HG03159 (cell line): ENCODE measurements around the gene DPY19L1.
"Not testable (repeated sequence)": the region's sequence is repeated elsewhere in the genome, so short reads cannot be mapped to it uniquely, and the experiment has no call there.

Experiments used
- ATAC-seq: cut with Tn5 transposase; IDR thresholded peaks from one replicate; pipeline ENCODE4 v1.9.1; 2021; ENCODE audit warnings: mild to moderate bottlenecking, moderate library complexity; ENCODE audit not compliant: unreplicated experiment

Gene DPY19L1

GRCh38 chr7:35037211-35037525, at the start of gene DPY19L1:
Gene DPY19L1, minus strand, starts transcription at chr7:35037485. Its CDS starts 91 bp downstream, at chr7:35037394.
- ATAC-seq: no peak

- ATAC-seq: not testable (repeated sequence)
Observed at GRCh38 chr7:35079517-35079916, 42.2 kb upstream of the DPY19L1 start.

DNA sequence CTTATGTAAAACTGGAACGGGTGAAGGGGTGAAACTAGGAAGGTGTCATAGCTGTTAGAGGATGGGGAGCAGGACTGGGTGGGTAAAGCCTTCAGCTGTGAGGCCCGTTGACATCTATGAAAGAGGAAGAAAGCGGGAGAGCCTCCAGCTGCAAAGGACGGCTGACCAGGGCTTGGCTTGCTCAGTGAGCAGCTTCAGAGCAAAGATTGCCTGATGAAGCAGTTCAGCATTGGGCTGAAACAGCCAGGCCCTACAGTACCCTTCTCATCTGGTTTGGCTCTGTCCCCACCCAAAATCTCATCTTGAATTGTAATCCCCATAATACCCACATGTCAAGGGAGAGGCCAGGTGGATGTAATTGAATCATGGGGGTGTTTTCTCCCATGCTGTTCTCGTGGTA, 36.7 kb upstream of the DPY19L1 start:
- not testable (repeated sequence) for ATAC-seq

DNA sequence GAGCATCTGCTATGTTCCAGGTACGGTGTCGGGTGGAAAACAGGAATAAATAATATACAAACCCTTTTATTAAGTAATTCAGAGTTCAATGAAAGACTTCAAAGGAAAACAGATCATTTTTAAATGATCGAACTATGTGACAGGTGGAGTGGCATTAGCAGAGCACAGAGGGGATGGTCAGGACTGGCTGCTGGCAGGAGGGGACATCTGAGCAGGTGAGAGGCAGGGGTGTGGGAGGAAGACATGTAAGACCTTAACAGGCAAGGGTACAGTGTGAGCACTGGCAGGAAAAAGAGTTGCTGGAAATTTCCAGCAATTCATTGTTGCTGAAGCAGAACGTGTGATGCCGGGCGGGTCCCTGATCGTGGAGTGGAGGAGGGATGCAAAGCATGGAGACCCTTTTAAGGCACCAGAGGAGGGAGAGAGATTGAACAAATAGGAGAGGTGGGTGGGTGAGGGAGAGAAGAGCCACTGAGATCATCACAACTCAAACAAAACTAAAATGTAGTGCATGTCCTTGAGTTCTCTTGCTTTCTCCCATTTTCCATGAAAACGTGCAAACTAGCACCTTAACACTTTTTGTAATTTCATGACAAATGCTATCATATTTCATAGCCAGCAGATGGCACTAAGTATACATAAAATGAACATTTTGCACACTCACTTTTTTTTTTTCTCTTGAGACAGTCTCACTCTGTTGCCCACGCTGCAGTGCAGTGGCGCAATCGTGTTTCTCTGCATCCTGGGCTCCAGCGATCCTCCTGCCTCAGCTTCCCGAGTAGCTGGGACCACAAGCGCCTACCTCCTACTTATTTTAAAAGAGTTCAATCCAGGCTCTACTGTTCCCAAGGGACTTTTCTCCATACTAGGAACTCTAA, 35.9 kb upstream of the DPY19L1 start:
- ATAC-seq: peak; percentile 78

DNA sequence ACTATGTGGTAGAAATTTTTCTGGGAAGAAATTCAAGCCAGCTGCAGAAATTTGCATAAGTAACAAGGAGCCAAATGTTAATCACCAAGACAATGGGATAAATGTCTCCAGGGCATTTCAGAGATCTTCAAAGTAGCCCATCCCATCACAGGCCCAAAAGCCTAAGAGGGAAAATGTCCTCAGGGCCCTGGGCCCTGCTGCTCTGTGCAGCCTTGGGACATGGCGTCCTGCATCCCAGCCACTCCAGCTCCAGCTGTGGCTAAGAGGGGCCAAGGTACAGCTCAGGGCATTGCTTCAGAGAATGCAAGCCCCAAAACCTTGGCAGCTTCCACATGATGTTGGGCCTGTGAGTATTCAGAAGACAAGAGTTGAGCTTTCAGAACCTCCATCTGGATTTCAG, 31.8 kb upstream of the DPY19L1 start:
- ATAC-seq: not testable (repeated sequence)

- not testable (repeated sequence) for ATAC-seq
Observed at GRCh38 chr7:35065382-35065781, 28.1 kb upstream of the DPY19L1 start.

DNA sequence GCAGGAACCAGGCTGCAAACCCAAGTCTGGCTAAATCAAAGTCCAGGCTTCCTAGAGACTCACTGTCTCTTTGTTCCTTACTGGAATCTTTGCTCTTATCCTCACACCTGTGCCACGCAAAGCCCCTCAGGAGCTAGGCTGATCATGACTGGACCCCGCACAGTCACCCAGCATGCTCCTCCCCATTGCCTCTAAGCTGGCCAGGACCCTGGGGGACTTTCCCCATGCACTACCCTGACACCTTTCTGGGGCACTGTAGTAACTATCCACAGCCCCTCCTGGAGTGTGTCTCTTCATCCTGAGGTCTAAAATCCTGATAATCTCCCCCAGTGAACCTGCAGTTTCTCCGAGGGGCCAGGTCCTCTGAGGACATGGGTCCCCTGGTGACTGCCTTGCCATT, 21.3 kb upstream of the DPY19L1 start:
- ATAC-seq: not testable (repeated sequence)

DNA sequence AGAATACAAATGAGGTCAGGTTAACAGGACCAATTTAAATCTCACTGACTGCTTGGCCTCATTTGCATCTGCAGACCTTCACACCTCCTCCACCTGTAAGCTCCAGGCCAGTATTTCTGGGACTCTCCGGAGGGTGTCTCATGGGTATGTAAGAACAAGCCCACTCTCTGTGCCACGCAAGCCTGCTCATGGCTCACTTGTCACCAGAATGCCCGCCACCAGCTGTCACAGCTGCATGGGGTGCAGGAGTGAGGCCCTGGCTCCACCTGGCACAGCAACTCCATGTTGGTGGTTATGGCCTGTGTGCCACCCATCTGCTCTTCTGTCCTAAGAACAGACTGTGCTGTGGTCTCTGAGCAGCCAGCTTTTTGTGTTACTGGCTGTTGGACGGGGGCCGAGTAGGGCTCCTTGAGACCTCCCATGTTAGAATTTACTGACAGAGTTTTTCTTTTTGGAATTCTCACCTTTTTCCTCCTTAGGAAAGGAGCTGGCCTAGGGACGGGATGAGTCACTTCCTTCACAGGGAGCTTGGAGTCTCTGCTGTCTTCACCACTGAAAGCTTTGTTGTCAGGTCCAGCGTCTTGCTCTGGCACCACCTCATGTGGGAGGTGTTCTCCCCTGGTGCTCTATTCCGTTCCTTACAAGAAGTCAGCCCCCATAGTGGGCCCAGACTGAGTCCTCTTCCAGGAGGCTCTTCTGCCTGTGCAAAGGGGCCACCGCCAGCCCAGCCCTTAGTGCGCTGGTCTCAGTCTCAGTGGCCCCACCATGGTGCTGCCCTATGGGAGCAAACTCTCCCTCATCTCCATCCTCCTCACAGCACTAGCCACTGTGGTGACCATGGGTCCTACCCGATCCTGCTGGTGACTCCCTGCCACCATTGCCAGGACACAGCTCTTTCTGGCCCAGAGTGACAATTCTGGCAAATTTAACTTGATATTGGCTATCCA, 20.5 kb upstream of the DPY19L1 start:
- ATAC-seq: not testable (repeated sequence)

DNA sequence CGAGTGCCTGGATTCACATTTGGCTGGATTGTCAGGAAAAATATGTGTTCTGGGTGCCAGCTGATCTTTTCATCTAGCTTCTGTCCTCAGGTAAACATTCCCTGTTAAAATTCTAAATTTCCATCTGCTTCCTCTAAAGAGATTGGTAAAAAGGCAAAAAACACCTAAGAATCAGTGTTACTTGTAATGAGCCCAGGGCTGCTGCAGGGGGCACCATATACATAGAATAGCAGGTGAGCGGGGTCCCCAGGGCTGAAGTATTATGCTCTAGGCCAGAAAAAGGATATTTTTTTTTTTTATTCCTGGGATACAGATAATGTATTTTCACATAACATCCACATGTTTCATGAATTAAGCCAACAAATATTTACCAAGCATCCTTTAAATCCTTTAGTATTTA, 18.4 kb upstream of the DPY19L1 start:
- ATAC-seq: not testable (repeated sequence)

- ATAC-seq: not testable (repeated sequence)
Observed at GRCh38 chr7:35053488-35054175, 16.3 kb upstream of the DPY19L1 start.

GRCh38 chr7:35048390-35048789, 11.1 kb upstream of the DPY19L1 start:
- not testable (repeated sequence) for ATAC-seq

GRCh38 chr7:35047912-35048305, 10.6 kb upstream of the DPY19L1 start:
- not testable (repeated sequence) for ATAC-seq

DNA sequence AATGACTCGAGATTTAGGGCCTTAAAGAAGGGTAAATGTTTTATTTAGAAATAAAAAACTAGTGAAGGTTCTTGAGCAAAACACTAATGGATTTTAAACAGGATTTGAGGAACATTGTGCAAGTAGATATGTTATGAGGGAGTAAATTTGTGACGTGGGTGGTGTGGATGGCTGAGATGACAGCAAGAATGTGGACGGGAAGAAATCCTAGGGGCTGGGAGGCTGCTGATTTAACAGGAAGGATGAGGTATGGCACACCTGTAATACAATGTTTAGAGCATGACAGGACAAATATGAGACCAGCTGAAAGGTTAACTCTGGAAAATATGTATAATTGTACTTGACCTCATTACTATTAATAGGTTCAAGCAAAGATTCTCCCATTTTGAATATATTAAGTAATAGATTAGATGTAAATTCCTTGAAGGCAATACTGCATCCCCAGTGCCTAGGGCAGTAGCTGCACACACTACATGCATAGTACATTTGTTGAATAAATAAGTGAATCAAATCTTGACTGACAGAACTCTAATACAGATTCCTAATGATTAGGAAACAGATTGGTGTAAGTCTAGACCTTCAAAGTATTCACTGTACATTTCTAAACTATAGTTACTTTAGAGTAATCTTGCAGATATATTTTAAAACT, 10.1 kb upstream of the DPY19L1 start:
- ATAC-seq: not testable (repeated sequence)

DNA sequence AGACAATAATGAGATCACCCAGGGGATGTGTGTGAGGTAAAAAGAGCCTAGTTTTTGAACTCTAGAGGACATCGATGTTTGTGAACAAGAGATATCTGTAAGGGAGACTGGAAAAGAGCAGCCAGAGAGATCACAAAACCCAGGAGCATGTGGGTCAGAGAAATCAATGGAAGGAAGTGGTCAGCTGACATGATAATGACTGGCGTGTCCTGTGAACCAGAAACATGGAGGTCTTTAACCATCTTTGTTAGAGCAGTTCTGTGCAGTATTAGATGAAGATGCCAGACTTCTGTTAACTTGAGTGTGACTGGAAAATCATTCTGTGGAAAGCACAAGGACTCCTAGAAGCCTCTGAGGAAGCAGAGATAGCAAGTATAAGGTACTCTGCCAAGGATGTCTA, 6.0 kb upstream of the DPY19L1 start:
- ATAC-seq: not testable (repeated sequence)

- ATAC-seq: no peak
Observed at GRCh38 chr7:35040906-35041305, 3.6 kb upstream of the DPY19L1 start.

- no peak for ATAC-seq
Observed at GRCh38 chr7:35039343-35039742, 2.1 kb upstream of the DPY19L1 start.

DNA sequence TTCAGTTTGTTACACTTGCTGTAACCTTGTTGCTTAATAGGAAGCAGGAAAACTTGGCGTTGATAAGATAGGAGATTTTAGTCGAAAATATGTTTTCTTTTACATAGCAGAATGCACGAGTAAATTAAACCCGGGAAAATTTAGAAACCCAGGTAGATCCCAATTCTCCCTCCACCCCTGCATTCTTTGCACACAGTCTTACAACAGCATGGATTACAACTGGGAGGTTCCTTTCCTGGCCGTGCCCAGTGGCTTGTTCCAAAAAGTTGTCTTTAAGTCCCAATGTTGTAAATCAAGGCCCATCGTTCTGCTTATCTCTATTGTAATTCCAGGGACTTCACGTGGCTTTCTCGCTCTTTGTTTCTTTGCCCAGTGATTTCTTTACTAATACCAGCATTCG, 1.1 kb upstream of the DPY19L1 start:
- no peak for ATAC-seq

DNA sequence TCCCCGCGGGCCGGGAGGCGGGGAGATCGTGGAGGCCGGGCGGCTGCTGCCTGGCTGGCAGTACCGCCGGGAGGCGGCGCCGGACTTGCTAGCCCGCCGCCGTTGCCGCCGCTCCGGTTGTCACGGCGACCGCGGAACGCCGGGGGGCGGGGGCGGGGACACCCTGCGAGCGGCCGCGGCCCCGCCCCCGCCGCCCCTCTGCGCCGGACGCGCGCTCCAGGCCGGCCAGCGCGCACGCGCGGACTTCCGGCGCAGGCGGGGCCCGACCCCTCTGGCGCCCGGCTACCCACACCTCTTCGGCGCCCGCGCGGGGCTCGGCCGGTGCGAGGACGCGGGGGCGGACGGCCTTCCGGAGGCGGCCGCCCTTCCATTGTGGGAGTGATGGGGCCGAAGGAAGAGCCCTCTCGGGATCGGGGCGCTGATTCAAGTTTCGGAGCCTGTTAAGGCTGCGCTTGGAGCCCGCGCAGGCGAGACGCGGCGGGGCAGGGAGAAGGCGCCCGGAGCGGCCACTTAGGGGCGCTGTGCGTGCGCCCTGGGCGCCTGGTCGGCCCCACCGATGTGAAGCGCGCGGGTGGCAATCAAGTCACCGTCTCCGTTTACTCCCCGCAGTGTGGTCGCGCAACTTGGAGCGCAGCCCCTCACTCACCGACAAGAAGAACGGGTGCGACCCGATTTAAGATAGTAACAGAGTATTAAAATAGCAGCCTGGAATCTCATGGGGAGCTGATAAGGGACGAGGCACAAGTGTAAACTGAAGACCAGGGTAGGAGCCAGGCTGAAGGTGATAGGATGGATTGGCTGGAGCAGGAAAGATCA, 449 bp upstream of the DPY19L1 start:
- ATAC-seq: peak; percentile 81

DNA sequence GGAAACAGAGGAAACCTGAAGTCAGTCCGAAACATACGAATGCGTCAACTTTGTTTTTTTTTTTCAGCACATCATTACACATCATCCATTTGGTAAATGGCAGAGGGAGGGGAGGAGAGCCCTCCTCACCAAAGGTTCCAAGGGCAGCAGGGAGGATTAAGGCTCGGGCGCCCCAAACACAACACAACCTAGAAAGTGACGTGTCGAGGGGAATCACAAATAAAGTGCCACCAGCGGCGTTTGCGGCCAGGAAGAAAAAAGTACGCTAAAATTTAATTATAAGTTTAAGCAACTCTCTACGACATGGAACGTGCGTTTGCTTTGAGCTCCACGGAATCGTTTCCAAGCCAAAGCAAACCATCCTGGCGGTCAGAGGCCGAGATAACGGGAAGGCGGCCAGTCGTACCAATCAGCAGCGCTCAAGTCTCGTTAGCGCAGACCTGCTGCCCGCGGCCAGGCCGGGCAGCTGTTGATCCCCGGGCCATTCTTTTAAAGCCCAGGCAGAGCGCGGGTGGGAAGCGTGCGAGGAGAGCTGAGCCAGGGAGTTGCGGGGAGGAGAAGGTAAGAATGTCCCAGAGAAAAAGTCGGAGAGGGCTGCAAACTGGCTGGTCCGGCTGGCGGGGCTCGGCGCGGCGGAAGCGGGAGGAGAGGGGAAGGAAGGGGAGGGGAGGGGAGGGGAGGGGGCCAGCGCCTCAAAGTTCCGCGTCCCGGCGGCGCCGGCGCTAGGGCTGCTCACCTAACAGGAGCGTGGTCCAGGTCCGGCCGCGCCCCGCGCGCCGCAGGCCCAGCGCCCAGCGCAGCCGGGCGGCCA, 719 bp downstream of the DPY19L1 start:
- ATAC-seq: peak; percentile 21
